Measurements from ENCODE around the gene PDIK1L.

The PDIK1L gene

GRCh38 chr1:26129778-26130177 is 18.2 kb downstream of the PDIK1L start:
- no peaks in the 10 kb centered on the region for H3K4me1 ChIP-seq
- no peak overlapping the region for H3K4me3 ChIP-seq (ENCODE audit: low read depth, low read length)
- TF ChIP-seq CTCF (IDR thresholded peaks at IDR 0.05; ENCODE audit: low read depth, low read length), result no peak
- H3K36me3 ChIP-seq, result no peaks in the 10 kb centered on the region
- no peaks in the 10 kb centered on the region for H3K27me3 ChIP-seq
- DNase-seq, result no peak
- no peaks in the 10 kb centered on the region for H3K9me3 ChIP-seq

DNA sequence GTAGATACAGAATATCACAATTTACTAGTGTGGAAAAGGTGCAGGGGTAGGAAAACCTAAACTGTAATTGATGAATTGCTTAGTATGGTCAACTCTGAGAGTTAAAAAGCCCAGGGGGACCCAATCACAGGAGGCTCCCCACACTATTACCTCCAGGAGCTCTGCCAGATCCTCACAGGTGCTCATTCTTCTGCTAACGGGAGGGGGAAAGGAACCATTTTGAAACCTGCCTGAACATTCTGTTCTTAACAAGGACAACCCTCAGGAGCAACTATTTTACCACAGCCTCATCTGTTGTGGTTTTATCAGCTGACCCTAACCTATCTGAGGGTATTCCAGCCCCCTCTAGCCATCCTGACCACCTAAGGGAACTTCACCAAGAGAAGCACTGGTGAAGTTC is 19.1 kb downstream of the PDIK1L start:
- no peaks in the 10 kb centered on the region for H3K9me3 ChIP-seq
- no peaks in the 10 kb centered on the region for H3K4me1 ChIP-seq
- H3K27me3 ChIP-seq, result no peaks in the 10 kb centered on the region
- TF ChIP-seq CTCF (IDR thresholded peaks at IDR 0.05; ENCODE audit: low read depth, low read length), result no peak
- no peak for DNase-seq
- no peak overlapping the region for H3K4me3 ChIP-seq (ENCODE audit: low read depth, low read length)
- H3K36me3 ChIP-seq, result no peaks in the 10 kb centered on the region

- Histone ChIP-seq H3K4me3 (ENCODE audit: low read depth, low read length) (no peak overlapping the region), H3K9me3 (no peaks in the 10 kb centered on the region), H3K4me1 (no peaks in the 10 kb centered on the region), H3K36me3 (no peaks in the 10 kb centered on the region), H3K27me3 (no peaks in the 10 kb centered on the region)
- DNase-seq, result no peak
- no peak for TF ChIP-seq CTCF (IDR thresholded peaks at IDR 0.05; ENCODE audit: low read depth, low read length)
Measured at GRCh38 chr1:26132128-26132833, 20.7 kb downstream of the PDIK1L start.

DNA sequence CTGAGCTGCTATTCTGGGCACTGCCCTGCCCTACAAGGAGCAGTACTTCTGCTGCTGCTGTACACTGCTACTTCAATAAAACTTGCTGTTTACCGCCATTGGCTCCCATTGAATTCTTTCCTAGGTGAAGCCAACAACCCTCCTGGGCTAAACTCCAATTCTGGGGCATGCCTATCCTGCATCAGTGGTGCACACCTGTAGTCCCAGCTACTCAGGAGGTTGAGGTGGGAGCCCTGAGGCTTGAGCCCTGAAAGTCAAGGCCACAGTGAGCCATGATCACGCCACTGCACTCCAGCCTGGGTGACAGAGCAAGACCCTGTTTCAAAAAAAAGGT is 21.2 kb downstream of the PDIK1L start:
- H3K36me3 ChIP-seq, result no peaks in the 10 kb centered on the region
- DNase-seq, result no peak
- H3K27me3 ChIP-seq, result no peaks in the 10 kb centered on the region
- no peaks in the 10 kb centered on the region for H3K4me1 ChIP-seq
- H3K4me3 ChIP-seq (ENCODE audit: low read depth, low read length), result no peak overlapping the region
- no peak for TF ChIP-seq CTCF (IDR thresholded peaks at IDR 0.05; ENCODE audit: low read depth, low read length)
- H3K9me3 ChIP-seq, result no peaks in the 10 kb centered on the region

GRCh38 chr1:26134466-26134865 is 22.8 kb downstream of the PDIK1L start:
- H3K4me1 ChIP-seq, result no peaks in the 10 kb centered on the region
- no peaks in the 10 kb centered on the region for H3K27me3 ChIP-seq
- DNase-seq, result no peak
- H3K9me3 ChIP-seq, result no peaks in the 10 kb centered on the region
- TF ChIP-seq CTCF (IDR thresholded peaks at IDR 0.05; ENCODE audit: low read depth, low read length), result no peak
- H3K36me3 ChIP-seq, result no peaks in the 10 kb centered on the region
- no peak overlapping the region for H3K4me3 ChIP-seq (ENCODE audit: low read depth, low read length)

DNA sequence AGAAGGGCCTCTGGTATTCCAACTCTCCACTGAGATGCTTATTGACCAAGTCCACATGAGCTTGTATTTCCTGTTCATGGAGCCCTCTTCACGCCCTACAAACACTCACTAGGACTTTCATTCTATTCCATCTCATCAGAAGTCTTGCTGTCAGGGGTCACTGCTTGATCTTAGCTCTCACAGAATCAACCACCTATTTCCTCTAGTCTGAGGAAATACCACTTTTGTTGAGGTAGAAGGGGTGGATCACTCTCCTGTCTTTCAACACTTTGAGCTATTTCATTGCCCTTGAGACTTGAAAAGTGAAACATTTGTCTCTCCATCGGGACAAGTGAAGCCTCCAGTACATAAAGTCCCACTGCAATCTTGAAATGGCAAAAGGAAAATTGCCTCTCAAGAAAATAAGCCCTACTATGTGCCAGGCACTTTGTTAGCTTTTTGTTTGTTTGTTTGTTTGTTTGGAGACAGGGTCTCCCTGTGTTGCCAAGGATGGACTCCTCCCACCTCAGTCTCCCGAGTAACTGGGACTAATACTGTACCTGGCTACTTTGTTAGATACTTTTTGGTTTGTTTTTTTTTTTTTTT is 27.4 kb downstream of the PDIK1L start:
- no peaks in the 10 kb centered on the region for H3K4me1 ChIP-seq
- H3K4me3 ChIP-seq (ENCODE audit: low read depth, low read length), result no peak overlapping the region
- no peaks in the 10 kb centered on the region for H3K9me3 ChIP-seq
- TF ChIP-seq CTCF (IDR thresholded peaks at IDR 0.05; ENCODE audit: low read depth, low read length), result no peak
- H3K36me3 ChIP-seq, result no peaks in the 10 kb centered on the region
- no peaks in the 10 kb centered on the region for H3K27me3 ChIP-seq
- DNase-seq, result no peak
